GM19099 (cell line): Measurements from ENCODE around the gene EPAS1.

Experiments used
- POLR2A ChIP-seq: IDR thresholded peaks from 3 replicates; pipeline ENCODE4 v1.6.1; 2011; ENCODE audit warnings: low read depth; ENCODE audit not compliant: insufficient read length; ENCODE audit errors: extremely low read depth

The EPAS1 gene

DNA sequence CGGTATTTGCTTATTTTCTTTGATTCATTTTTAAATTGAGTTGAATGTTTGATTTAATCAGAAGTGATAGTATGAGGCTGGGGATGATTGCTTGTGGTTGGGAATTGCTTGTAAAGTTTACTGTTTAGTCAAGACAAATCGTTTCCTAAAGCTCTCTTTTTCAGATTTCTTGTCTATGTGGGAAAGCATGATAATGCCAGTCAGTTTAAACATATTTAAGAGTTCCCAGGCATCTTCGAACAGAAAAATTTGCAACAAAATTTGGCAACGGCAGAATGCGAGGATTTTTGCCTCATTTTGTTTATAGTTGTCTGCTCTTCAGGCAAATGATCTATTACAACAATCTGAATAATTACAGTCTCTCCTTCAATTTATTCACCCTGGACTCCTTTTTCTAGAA, 22.5 kb downstream of the EPAS1 start:
- TF ChIP-seq POLR2A = no peak

DNA sequence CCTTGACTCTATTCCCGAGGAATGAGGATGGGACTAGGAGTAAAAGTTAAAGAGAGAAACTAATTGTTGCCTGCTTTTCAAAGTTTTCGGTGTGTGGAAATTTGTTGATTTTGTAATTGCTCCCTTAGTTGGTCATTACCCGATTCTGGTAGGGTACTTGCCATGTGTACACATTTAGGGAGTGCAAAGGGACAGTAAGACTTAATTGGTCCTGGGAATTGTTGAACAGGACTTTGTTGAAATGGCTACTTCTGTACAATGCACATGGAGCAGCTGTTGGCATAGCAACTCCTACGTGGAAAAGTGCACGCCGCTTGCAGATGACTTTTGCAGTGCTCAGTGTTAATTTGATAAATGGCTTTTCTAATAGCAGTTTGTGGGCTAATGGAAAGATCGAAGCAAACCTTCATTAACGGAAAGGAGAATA, 22.9 kb downstream of the EPAS1 start:
- no peak for TF ChIP-seq POLR2A

DNA sequence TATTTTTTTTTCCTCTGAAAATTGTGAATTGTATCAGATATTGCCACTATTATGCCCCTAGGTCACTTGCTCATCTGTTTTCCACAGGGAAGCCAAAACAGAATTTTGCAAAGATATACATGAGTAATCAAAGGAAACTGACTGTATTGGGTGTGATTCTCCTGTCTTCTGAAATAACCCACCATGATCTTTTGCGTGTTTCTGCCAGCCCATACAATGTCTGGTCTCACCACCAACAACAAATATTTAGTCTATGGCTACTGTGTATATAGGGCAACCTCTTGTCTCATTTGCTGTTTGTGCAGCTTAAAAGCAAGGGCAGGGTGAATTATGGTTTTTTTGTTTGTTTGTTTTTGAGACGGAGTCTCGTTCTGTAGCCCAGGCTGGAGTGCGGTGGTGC, 26.5 kb downstream of the EPAS1 start:
- no peak for TF ChIP-seq POLR2A

DNA sequence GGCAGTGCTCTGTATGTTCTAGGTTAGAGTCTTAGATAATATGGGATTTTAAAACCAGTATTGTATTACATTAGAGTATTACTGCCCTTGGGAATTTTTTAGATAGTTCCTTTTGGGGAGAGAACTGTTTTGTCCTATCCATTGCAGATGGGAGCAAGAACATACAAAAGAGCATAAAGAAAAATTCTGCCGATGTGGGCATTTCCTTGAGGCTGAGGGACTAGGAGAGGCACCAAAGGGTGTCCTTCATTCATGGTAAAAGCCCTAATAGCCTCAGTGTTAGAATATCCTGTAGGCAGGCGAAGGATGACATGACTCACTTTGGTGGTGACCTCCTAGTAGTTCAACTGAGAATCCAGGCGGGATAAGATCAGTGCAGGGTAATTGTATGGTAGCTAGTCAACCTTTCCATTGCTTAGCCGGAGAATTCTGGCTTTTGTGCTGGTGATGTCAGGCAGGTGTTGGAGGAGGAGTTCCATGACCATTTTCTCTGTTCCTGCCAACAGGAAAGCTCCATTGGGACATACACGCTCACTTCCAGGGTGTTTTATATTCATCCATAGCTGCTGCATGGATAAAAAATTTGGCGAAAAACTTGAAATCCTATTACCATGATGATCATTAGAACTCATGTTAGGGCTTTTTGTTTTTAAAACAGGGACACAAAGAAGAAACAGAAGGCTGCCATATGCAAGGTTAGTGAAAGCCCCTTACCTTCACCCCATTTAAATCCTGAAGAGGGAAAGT, 28.1 kb downstream of the EPAS1 start:
- no peak for TF ChIP-seq POLR2A

DNA sequence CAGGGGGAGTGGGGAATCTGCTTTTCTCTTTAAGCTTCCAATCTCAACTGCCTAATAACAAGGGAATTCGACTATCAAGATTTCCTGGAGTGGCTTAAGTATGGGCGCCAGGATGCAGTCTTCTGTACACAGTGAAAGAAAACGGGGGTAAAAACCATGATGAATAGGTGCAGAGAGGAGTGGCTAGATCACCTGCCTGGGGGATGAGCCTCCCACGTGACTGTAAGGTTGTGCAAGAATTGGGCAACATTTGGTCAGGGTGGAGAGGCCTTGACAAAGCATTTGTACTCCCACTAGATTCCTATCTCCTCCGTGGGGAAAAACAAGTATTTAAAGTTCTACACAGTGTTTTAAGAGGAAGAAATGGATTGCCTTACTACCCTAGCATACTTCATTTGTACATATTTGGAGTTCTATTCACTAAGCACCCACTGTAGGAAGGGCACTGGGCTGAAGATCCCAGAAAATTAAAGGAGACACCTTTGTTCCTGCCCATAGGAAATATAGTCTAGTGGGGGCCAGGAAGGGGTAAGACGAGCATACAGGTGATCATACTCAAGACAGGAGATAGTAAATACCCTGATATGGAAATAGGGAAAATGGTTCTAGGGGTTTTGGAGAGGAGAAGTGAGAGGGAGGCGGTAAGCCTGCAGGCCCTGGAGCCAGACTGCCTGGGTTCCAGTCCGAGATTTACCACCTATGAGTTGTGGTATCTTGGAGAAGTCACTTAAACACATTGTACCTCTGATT, 29.2 kb downstream of the EPAS1 start:
- TF ChIP-seq POLR2A = no peak

DNA sequence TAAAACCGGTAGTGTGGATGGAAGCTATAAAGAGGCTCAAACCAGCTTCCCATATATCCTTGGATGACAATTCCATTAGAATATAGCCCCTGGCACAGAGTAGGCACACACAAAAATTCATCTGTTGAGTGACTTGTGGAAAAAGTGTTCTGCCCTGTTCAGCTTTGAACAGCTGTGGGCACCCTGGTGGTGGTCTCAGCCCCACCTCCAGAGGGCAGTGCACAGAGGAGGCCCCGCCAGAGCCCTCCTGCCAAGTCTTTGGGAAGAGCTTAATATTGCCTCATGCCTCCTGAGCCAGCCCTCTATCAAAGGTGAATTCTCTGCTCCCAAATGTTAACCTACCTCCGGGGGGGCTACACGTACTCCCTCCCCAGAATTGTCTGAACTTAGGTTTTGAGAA, 30.4 kb downstream of the EPAS1 start:
- TF ChIP-seq POLR2A = no peak

DNA sequence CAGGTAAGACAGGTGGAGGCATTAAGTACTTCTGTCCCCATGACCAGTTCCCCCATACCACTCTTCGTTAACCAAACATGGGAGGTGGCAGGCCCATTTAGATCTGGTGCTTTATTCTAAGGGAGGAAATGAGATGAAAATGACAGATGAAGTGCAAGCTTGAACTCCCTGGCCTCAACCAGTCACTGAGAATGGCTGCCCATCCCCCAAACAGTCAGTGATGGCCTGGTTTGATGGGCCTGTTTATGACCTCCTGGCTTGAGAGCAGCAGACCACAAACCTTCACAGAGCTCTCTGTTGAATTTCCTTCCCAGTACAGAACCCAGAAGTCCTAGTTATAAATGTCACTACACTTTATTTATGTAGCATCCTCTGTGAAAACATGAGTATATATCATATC, 31.1 kb downstream of the EPAS1 start:
- no peak for TF ChIP-seq POLR2A

DNA sequence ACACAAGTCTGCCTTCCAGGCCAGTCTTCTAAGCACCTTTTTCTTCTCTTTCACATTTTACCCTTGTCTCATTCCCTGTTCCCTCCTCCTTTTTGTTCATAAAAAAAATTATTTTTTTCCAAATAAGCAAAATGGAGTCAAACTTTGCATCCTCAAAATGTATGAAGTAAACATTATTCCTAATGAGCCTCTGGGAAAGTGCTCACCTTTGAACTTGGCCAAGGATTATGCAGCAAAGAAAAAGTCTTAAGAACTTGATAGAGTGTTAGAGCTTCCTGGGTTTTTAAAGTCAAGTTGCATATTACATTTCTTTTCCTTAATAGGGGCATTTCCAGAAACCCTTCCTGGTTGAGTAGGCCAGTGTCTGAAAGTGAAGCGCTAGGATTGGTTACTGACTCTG, 31.6 kb downstream of the EPAS1 start:
- no peak for TF ChIP-seq POLR2A

DNA sequence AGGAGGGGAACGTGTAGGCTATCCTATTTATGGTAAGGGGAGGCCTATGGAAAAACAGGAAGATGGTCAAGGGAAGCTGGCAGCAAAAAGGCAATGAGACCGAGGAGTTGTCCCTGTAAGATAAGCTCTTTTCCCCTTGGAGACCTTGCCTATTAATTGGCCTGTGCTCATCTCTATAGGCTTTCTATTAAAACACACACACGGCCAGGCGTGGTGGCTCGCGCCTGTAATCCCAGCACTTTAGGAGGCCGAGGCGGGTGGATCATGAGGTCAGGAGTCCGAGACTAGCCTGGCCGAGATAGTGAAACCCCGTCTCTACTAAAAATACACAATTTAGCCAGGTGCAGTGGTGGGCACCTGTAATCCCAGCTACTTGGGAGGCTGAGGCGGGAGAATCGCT, 32.1 kb downstream of the EPAS1 start:
- no peak for TF ChIP-seq POLR2A

DNA sequence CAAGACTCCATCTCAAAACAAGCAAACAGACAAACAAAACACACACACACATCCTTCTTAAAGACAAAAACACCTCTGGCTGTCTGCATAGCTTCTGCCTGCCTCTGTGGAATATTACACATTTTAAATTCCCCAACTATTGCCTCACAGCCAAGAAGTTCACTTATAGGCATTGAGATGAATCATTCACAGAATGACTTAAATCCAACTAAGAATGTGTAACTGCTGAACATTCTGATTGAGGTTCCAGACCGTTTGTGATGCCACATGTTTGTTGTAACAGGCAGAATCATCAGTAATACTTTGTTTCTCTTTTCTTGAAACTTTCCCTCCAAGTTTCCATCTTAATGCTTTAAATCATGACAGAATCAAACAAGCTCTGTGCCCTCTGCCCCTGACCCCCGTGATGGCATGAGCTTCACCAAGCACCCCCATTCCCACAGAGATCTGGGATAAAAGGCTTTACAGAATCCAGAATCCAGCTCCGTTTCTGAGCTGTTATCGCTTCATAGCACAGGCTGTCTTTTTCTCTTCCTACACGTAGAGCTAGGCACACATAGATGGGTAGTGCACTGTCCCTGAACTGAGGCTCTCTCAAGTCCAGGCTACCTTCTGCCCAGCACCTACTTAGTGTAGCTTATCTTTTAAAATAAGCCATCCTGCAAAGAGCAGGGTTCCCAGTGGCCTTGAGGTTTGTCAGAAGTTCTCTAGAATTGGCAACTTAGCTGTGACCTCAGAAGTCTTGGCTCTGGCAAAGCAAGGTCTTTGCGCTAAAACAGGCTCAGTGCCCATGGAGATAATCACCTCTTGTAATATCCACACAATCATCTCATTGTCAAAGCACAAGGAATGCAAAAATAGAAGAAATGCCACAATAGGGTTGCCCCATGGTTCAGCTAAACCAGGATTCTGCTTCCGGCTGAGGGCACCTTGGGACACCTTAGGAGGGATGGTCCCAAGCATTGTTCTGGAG, 32.9 kb downstream of the EPAS1 start:
- TF ChIP-seq POLR2A = no peak

DNA sequence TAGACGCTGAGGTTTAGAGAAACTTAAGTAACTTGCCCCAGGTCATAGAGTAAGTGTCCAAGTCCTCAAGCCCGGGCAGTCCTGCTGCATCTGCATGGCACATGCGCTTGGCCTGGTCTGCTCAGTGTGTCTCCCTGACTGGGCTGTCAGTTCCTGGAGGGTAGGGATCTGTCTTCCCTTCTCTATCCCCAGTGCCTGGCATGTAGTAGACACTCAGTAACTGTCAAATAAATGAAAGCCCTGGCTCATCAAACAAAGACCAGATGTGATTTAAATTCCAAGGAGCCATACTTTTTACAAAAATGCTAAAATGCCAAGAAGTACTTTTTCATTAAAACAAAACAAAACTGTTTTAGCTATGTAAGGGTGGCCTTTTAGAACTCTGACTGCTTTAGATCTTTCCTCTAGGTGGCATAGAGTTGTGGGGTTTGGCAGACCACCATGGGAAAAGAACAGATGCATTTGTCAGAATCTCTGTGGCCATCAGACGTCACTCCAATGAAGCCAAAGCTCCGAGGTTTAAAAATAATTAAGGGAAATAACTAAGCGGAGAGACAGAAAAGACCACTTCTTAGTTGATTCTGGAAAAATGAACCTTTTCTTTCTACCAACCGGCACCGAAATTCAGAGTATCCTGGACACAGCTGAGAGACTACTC, 34.0 kb downstream of the EPAS1 start:
- no peak for TF ChIP-seq POLR2A

DNA sequence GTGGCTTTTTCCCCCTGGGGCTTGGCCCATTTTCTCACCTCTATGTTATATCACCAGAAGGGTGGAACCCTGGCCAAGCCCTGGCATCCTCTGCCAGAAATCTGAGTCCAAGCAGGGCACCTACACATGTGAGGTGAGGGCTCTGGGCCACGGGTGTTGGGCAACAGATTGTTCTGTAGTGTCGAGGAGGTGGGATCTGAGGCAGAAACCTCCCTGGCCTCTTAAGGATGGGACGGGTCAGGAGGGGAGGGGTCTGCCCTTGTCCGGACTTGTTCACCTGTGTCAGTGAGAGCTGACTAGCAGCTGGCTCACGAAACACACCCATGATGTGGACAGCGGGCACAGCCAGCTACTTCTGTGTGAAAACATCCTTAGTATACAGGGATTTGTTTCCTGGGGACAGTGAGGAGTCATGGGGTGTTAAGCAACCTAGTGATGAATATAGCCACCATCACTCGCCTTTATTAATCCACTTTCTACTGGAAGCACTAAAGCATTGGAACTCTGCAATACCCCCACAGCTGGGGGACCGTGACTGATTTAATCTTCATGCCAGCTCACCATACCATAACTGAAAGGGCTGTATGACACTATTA, 35.6 kb downstream of the EPAS1 start:
- TF ChIP-seq POLR2A = no peak

DNA sequence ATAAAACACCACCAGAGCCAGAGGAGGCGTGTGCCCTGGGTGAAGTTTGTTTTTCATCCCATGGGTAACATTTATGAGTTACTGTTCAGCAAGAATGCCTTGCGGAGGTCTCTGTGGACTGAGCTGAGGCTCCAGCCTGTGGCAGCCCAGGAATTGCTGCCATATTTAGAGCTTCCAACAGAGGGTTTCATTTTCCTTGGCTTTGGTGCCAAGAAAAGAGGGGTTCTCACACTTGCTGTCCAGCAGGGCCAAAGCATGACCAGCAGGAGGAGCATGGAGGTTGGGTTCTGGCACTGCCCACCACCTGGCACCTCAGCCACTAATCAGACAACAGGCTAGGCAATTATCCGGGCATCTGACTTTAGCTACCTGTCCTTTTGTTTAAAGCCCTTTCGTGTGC, 36.7 kb downstream of the EPAS1 start:
- TF ChIP-seq POLR2A = no peak
